ENCODE data around the gene DPT.

Gene DPT

DNA sequence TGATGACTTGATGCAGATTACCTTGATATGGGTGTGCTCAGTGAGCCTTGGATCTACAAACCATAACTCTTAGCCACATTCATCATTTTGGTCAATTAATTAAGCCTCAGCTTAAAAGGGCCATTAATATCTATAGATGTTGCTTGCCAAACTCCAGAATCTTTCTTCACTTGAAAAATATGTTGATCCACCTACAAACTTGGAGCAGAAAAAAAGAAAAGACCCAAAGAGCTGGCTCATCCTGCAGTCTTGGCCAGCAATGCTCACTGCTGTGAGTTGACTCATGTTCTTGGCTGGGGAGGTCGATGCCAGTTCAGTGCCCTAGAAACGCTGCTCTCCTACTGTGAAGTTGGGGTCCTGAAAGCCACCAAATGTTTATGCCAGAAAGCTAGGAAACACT is 75.4 kb downstream of the DPT start:
- DNase-seq (ENCODE audit: low read depth): peak; percentile 14
- TF ChIP-seq, protein P1, sequence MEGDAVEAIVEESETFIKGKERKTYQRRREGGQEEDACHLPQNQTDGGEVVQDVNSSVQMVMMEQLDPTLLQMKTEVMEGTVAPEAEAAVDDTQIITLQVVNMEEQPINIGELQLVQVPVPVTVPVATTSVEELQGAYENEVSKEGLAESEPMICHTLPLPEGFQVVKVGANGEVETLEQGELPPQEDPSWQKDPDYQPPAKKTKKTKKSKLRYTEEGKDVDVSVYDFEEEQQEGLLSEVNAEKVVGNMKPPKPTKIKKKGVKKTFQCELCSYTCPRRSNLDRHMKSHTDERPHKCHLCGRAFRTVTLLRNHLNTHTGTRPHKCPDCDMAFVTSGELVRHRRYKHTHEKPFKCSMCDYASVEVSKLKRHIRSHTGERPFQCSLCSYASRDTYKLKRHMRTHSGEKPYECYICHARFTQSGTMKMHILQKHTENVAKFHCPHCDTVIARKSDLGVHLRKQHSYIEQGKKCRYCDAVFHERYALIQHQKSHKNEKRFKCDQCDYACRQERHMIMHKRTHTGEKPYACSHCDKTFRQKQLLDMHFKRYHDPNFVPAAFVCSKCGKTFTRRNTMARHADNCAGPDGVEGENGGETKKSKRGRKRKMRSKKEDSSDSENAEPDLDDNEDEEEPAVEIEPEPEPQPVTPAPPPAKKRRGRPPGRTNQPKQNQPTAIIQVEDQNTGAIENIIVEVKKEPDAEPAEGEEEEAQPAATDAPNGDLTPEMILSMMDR (conservative IDR thresholded peaks at IDR 0.05; ENCODE audit: low read depth, low read length): no peak
- H3K4me3 ChIP-seq (ENCODE audit: low read depth, low read length): no peak overlapping the region

DNA sequence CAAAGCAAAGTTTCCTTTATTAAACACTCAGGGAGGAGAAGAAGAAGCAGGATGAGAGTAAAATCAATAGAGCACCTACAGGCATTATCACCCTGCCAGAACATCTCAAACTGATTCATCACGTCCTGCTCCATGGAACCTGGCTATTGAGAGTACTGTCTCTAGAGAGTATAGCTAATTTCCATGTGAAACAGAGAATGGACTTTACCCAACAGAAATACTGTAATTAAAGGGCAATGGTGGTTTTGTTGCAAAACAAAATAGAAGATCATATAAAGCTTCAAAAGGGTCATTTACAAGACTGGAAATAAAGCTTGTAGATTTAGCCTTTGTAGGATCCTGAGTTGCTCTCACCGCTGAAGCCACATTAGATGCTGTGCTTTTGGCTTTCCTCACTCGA is 83.3 kb downstream of the DPT start:
- TF ChIP-seq, protein P1 (conservative IDR thresholded peaks at IDR 0.05; ENCODE audit: low read depth, low read length): no peak

More for the DNA sequence above, 83.3 kb downstream of the DPT start:
- no peak for DNase-seq (ENCODE audit: low read depth)
- no peak overlapping the region for H3K4me3 ChIP-seq (ENCODE audit: low read depth, low read length)
